Left lobe of liver (tissue), 2 donors: ENCODE results near the gene FAM174B. TPM values are rescaled to one million over a fixed set of nuclear protein-coding genes. Genes with fewer than 3 reads are reported as not detected.

ENCODE experiments used
- ATAC-seq: fragments of 200-7000 bp; cut with Tn5 transposase; one replicate; pipeline ENCODE4 v1.9.1; 2020; ENCODE audit warnings: mild to moderate bottlenecking, moderate library complexity
- DNase-seq: peaks from one replicate; pipeline ENCODE4 v3.0.0-alpha.2; 2020; ENCODE audit warnings: low spot score
- total RNA-seq: library from RNA; stranded (reverse); gene quantifications from one replicate; pipeline ENCODE4 v1.2.1, GENCODE V29; 2021
- donor health status: DM: no; HTN: no; CAD: no; lungs with moderate emphysema.
- donor health status: DM: no; HTN: yes; CAD: no.

Gene FAM174B
- total RNA-seq, 1 donor from 2014 or later: 4.3 TPM

DNA sequence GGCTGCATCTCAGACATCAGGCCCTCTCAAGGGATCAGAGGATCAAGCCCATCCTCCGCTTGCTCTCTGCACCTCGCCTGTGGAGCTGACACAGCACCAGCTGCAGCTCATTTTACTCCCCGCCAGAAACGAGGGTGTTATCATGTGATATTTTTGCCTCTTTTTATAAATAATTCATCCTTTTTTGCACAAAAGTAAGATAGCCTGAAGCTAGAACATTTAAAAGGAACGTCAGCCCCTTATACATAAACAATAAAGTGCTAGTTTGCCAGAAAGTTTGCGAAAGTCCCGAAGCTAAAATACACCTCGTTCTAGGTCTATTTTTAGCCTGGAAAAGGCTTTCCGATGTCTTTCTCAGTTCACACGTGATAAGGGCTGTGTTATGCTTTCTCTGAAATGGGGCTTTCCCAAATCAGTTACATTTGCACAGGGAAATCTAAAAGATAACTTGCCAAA lies 9.6 kb upstream of the FAM174B start:
- no peak for DNase-seq
- ATAC-seq: peak; percentile 59

DNA sequence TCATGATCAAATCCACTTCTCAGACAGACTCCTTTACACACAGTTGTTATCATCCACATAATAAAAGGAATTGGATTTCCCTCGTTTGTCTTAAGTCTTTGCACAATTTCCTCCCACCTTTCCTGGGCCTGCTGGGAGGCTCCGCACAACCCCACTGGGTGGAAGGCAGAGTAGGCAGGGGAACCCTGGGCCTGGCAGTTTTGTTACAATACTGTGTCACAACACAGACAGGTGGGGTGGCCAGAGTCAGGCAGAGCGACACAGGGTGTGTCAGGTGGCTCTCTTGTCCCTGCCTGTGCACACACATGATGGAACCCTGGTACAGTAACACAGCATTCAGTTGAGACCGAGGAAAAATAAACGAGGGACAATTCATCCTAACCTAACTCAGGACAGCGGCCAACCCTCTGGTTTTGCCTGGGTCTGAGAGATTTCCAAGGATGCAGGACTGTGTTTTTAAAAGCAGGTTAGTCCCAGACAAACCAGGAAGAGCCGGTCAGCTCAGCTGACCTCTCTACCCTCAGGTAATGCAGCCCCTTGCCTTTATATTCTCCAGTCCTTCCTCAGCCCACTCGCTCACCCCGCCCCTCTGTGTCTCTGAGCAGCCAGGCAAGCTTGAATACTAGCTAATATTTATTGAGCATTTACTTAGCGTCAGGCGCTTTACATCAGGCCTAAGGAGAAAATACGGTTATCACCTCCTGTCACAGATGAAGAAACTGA lies 8.8 kb upstream of the FAM174B start:
- ATAC-seq: no peak
- DNase-seq: no peak

DNA sequence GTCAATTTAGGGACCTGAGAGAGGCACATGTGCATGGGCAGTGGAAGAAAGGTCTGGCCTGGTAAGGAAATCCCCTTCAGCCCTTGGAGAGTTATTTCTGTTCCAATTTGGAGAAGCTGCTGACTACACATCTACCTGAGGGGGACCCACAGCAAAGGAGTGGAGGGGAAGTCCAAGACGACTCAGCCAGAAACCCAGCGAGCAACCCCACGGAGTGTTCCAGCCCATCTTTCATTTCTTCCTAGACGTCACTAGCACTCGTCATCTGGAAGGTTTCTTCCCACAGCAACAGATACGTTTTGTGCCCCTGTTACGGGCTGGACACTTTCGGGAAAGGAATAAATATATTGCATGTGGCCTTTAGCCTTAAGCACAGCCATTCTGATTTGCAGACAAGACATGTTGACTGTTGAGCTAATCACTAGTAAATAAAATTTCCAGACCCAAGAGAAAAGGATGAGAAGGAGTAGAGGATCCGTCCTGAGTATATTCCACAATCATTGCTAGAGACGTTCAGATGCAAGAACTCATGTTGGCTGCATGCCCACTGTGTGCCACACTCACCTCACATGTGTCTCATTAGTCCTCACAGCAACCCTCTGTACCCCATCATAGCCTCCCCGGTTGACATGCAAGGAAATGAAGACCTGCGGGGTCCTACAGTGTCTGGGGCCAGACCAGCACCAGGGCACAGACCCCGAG lies 7.8 kb upstream of the FAM174B start:
- no peak for ATAC-seq

DNA sequence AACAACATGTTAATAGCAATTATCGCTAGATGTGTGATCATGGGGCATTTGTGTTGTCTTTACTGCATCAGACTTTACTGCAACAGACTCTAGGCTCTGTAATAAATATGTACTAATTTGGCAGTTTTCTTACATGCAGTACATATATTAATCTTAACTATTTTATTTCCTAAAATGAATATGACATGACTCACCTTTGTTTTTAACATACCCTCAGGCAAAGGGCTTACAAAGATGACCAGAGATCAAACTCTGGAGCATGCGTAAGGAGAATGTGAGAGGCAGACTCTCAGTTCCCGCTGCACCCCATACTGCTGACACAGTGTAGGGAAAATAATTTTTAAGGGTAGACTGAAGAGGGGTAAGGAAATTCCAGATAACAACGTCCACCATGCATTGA lies 7.2 kb upstream of the FAM174B start:
- no peak for ATAC-seq
- no peak for DNase-seq

More for the DNA sequence above, 7.8 kb upstream of the FAM174B start:
- DNase-seq: no peak

DNA sequence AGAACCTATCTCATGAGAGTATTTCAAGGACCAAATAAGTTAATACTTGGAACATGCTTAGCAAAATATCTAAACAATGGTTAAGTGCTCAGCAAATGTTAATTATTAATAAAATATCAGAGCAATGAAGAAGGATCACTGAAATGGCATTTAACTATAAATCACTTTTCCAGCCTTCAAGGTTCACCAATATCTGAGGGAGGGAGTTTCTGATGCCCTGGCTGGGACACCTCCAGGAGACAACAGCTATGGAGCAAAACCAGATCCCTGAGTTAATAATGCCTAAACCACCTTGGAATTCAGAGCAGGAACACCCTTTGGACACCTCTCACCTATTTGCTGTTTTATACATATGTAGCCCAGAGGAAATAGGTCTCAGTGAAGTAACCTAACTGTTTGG lies 6.4 kb upstream of the FAM174B start:
- DNase-seq: no peak
- no peak for ATAC-seq

DNA sequence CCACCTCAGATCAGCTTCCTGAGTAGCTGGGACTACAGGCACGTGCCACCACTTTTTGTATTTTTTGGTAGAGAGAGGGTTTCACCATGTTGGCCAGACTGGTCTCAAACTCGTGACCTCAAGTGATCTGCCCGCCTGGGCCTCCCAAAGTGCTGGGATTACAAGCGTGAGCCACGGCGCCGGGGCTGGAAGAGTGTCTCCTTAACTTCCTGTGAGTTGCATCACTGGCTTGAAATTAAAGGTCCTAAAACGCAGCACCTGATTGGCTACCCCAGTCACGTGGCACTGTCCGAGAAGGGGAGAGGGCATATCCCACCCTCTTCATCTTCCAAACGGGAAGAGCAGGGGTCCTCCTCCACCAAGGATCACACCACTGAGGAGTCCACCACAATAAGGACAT lies 5.5 kb upstream of the FAM174B start:
- no peak for ATAC-seq

GRCh38 chr15:92657486-92657885 lies 1.9 kb upstream of the FAM174B start:
- DNase-seq (no peak), ATAC-seq (no peak)

More for the DNA sequence above, 5.5 kb upstream of the FAM174B start:
- no peak for DNase-seq

DNA sequence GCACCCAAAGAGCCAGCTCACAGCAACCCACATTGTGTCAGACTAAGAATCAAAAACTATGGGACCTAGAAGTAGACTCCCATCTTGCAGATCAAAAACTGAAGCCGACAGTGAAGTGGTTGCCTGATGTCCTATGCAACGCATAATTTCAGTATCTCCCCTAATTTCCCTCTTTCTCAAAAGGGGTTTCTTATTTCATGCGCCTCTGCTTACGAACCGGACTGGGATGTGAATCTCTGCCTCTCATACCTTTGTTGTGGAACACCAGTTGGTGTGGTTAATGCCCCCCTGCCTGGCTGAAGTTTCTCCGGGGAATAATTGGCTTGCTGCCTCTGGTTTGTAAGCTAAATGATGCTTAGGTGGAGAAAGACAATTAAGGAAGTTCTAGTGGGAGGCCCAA lies 514 bp upstream of the FAM174B start:
- no peak for DNase-seq
- ATAC-seq: no peak

- ATAC-seq (no peak), DNase-seq (no peak)
Measured at GRCh38 chr15:92654662-92655061, 913 bp downstream of the FAM174B start.

DNA sequence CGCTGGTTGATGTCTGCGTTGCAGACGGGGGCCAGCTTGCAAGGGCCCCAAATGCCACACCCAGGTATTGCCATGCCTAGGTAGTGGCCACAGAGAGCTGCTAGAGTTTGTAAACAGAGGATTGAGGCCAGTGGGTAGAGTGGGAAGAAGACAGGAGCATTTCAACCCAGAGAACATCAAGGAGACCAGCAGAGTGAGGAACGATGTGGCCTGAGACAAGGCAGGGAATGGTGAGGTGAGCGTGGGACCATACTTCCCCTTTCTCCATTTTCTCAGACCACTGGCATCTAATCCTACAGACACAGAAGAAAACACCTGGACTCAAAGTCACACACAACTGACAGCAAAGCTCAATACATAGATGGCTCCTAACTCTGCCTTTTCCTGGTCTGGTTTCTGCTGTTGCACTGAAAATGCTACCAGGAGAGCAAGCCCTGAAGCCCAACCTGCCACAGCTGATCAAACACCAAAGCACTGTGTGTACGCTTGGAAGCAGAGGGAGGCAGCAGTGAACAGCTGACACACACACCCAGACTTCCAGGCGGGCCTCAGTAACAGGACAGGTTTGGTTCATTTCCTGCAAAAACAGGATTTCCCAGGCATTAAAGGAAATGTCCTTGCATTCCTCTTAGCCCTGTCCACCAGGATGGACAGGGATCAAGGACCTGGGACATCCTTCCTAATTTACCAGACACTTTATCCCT lies 1.6 kb downstream of the FAM174B start:
- DNase-seq (no peak), ATAC-seq (peak; percentile 73)

GRCh38 chr15:92653366-92653765 lies 2.2 kb downstream of the FAM174B start:
- ATAC-seq (no peak), DNase-seq (no peak)

DNA sequence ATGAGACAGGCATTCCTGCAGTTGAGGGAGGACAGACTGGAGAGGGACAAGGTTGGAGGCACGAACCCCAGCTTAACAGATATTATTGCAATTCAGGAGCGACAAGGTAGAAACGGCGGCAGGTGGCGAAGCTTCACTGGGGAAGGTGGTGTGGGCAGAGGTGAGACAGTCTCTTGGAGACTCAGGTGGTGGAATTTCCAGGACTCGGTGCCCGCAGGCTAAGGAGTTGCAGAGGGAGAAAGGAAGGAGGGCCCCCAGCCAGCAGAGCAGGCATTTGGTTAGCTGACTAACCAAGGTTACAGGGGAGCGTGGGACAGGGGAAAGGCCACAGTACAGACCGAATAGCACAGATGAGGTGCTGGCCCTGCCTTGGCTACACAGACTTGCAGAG lies 3.0 kb downstream of the FAM174B start:
- no peak for DNase-seq
- ATAC-seq: no peak

GRCh38 chr15:92651877-92652575 lies 3.5 kb downstream of the FAM174B start:
- ATAC-seq: no peak
- no peak for DNase-seq

GRCh38 chr15:92650966-92651365 lies 4.6 kb downstream of the FAM174B start:
- DNase-seq (no peak), ATAC-seq (no peak)

DNA sequence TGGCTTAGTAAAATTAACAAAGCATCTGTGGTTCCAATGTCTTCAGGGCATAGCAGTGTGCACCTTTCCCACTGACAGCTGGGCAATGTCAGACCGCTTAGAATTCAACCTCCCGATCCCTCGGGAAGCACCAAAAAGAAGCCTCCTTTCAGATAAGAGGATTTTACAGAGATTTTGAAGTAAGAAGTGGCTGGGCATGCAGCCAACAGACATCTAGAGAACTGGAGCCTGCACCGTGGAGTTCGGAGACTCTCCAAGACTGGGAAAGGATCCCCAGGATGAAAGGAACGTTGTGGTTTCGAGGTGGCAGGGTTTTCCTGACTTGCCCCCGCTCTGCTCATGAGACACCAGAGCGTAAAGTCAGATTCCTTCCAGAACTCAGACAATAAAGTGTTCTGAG lies 5.3 kb downstream of the FAM174B start:
- ATAC-seq: no peak
- no peak for DNase-seq

DNA sequence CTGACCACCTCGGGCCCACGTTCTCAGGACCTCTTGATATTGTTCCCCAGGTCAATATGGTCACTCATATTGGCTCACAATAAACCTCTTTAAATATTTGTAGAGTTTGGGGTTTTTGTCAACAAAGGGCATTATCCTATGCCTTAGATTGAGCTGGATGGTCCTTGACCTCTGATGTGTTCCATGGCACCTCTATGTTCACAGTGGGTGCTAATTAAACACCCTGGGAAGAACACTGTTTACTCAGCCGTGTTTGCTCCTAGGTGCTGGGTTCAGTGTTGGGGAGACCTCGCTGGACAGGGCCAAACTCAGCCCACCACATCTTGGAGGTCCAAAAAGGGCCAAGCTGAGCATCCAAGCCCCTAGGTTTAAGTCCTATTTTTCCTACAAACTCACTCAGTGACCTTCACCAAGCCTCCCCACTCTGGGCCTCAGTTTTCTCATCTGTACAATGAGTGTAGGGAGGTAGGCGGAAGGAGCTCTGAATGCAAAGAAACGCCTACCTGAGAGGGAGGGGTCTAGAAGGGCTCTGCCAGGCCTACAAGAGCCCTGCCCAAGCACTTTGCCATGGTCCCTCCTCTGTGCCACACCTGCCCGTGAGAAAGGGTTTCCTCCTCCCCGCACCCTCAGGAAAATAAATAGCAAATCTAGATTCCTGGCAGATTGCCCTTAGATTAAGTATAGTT lies 7.2 kb downstream of the FAM174B start:
- no peak for ATAC-seq
- DNase-seq: no peak

GRCh38 chr15:92647467-92648163 lies 8.0 kb downstream of the FAM174B start:
- ATAC-seq: no peak
- DNase-seq: no peak

DNA sequence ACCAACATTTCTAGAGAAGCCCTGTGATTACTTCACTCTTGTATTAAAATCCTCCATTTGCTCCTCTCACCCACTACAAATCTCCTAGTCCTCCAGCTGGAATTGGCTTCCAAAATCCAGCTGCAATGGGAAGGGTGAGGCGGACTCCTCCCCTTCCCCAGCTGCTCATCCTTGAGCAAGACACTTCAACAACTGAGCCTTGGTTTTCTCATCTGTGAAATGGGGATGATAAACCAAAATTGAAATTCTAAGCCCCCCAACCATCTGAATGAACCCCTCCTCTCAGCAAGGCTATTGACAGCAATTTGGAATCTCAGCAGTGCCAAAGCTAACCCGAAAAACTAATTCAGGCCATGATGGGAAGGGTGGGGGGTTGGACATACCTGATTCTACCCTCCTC lies 9.4 kb downstream of the FAM174B start:
- DNase-seq: no peak
- ATAC-seq: no peak

GRCh38 chr15:92645731-92646130 lies 9.8 kb downstream of the FAM174B start:
- no peak for ATAC-seq
- no peak for DNase-seq

GRCh38 chr15:92645051-92645631 lies 10.4 kb downstream of the FAM174B start:
- ATAC-seq: no peak
- DNase-seq: no peak
